Lung (tissue), 12 donors: ENCODE measurements around the gene ULK4. TPM values are rescaled to one million over a fixed set of nuclear protein-coding genes. Genes with fewer than 3 reads are reported as not detected.

Experiments
- ATAC-seq: fragments of 200-7000 bp; cut with Tn5 transposase; one replicate; pipeline ENCODE4 v1.9.1; 2020; ENCODE audit warnings: moderate number of reproducible peaks; ENCODE audit not compliant: insufficient read depth, low FRiP score
- DNase-seq, 3 donors: peaks; one replicate each; pipeline ENCODE4 v3.0.0-alpha.2; 2013 to 2017
- H3K27ac ChIP-seq, 2 donors: one replicate each; pipeline ENCODE4 v1.5.1; 2013; ENCODE audit warnings: mild to moderate bottlenecking in 2 of 2, moderate library complexity in 2 of 2, control low read depth in 1 of 2, inconsistent platforms in 1 of 2, low read depth in 1 of 2, low read length in 1 of 2
- H3K27me3 ChIP-seq, 3 donors: one replicate each; pipeline ENCODE4 v1.5.1; 2013; ENCODE audit warnings: low read length in 2 of 3; ENCODE audit not compliant: control insufficient read depth in 3 of 3, insufficient read depth in 3 of 3
- H3K36me3 ChIP-seq, 4 donors: one replicate each; pipeline ENCODE4 v1.5.1; 2013; ENCODE audit warnings: low read length in 4 of 4, mild to moderate bottlenecking in 1 of 4, moderate library complexity in 1 of 4; ENCODE audit not compliant: control insufficient read depth in 4 of 4, insufficient read depth in 4 of 4
- H3K4me1 ChIP-seq, 5 donors: one replicate each; pipeline ENCODE4 v1.5.1; 2013; ENCODE audit warnings: low read length in 5 of 5, mild to moderate bottlenecking in 2 of 5, moderate library complexity in 1 of 5; ENCODE audit not compliant: control insufficient read depth in 5 of 5, insufficient read depth in 5 of 5
- H3K4me3 ChIP-seq: one replicate; pipeline ENCODE4 v1.5.1; 2013; ENCODE audit warnings: mild to moderate bottlenecking, control low read depth, moderate library complexity
- H3K9ac ChIP-seq, 2 donors: one replicate each; pipeline ENCODE4 v1.5.1; 2013; ENCODE audit warnings: low read length in 2 of 2, control low read depth in 1 of 2; ENCODE audit not compliant: insufficient read depth in 1 of 2
- H3K9me3 ChIP-seq, 4 donors: one replicate each; pipeline ENCODE4 v1.5.1; 2013; ENCODE audit warnings: low read length in 3 of 4, mild to moderate bottlenecking in 1 of 4, moderate library complexity in 1 of 4; ENCODE audit not compliant: control insufficient read depth in 4 of 4, insufficient read depth in 3 of 4
- WGBS, 2 donors: extraction: QIAGEN DNeasy Blood & Tissue Kit; methylation state at CpG; one replicate each; pipeline ENCODE4 v1.1.7; 2013; 5-methylcytosine and 5-hydroxymethylcytosine counted together
- polyA plus RNA-seq, 2 donors: library from polyadenylated mRNA; stranded (reverse); fragments of 200-250 nt; gene quantifications; one replicate each; pipeline ENCODE4 v1.2.1, GENCODE V29; 2013
- total RNA-seq, 2 donors: library from RNA; depleted of rRNA in 1 of 2; stranded (reverse); fragments of >200 nt in 1 of 2; gene quantifications; one replicate each; pipeline ENCODE4 v1.2.1, GENCODE V29; 2014 to 2021
- TF ChIP-seq, protein P1 (sequence below): IDR thresholded peaks from 2 replicates; pipeline ENCODE4 v1.5.1; 2012; ENCODE audit warnings: mild to moderate bottlenecking; ENCODE audit errors: control extremely low read depth, extremely low read depth
- donor health status: control.
- donor health status: control.
- donor health status: Bipolar disorder and iron deficiency.
- donor health status: healthy.
- donor health status: DM: yes; HTN: yes; CAD: no.

ULK4 gene
- total and polyA plus RNA-seq, 4 donors: 2.8 to 56.0 (median 12.6) TPM

DNA sequence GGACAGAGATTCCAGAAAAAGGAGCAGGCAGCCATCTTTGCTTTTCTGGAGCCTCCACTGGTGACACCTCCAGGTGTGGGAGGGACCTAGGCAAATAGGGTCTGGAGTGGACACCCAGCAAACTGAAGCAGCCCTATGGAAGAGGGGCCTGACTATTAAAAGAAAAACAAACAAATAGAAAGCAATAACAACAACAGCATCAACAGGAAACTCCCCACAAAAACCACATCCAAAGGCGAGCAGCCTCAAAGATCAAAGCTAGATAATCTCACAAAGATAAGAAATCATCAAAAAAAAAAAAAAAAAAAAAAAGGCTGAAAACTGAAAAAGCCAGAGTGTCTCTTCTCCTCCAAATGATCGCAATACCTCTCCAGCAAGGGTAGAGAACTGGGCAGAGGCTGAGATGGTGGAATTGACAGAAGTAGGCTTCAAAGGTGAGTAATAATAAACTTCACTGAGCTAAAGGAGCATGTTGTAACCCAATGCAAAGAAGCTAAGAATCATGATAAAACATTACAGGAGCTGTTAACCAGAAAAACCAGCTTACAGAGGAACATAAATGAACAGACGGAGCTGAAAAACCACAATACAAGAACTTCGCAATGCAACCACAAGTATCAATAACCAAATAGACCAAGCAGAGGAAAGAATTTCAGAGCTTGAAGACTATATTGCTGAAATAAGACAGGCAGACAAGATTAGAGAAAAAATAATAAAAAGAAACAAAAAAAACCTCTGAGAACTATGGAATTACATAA, 537.2 kb downstream of the ULK4 start:
- H3K4me3 ChIP-seq: no peak overlapping the region
- DNase-seq (no peak), ATAC-seq (no peak)
- H3K27me3 ChIP-seq: no peaks in the 10 kb centered on the region
- no peaks in the 10 kb centered on the region for H3K36me3 ChIP-seq
- no peak overlapping the region for H3K9ac ChIP-seq
- WGBS, 2 donors: 74 to 81% methylated on average over 4 of the region's 4 CpGs
- no peaks in the 10 kb centered on the region for H3K4me1 ChIP-seq
- TF ChIP-seq, protein P1, sequence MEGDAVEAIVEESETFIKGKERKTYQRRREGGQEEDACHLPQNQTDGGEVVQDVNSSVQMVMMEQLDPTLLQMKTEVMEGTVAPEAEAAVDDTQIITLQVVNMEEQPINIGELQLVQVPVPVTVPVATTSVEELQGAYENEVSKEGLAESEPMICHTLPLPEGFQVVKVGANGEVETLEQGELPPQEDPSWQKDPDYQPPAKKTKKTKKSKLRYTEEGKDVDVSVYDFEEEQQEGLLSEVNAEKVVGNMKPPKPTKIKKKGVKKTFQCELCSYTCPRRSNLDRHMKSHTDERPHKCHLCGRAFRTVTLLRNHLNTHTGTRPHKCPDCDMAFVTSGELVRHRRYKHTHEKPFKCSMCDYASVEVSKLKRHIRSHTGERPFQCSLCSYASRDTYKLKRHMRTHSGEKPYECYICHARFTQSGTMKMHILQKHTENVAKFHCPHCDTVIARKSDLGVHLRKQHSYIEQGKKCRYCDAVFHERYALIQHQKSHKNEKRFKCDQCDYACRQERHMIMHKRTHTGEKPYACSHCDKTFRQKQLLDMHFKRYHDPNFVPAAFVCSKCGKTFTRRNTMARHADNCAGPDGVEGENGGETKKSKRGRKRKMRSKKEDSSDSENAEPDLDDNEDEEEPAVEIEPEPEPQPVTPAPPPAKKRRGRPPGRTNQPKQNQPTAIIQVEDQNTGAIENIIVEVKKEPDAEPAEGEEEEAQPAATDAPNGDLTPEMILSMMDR: no peak
- peaks cover 0 to 2% (median 0%) of the 10 kb centered on the region in 4 donors for H3K9me3 ChIP-seq
- no peak overlapping the region for H3K27ac ChIP-seq

DNA sequence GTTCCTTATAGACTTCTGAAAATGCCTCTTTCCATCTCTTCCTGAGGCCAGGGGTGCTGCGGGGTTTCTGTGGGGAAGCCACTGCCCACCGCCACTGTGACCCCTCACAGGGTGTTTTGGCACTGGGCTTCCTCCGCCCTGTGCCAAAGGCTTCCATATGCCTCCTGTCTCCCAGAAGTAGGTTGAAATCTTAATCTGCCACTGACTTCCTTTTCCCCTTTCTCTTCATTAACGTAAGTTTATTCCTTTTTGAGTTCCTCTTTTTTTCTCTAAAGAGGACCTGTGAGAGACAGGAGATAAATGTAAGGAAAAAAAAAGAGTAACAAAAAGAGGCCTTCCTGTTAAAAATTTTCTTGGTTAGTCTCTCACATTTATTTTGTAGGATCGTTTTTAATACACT, 542.1 kb downstream of the ULK4 start:
- ATAC-seq: no peak
- no peaks in the 10 kb centered on the region for H3K27me3 ChIP-seq
- H3K4me3 ChIP-seq: no peak overlapping the region
- H3K9me3 ChIP-seq: no peaks in the 10 kb centered on the region
- WGBS, 2 donors: 31 to 59% methylated on average over 5 of the region's 5 CpGs
- no peak overlapping the region for H3K9ac ChIP-seq
- TF ChIP-seq, protein P1: no peak
- H3K36me3 ChIP-seq: no peaks in the 10 kb centered on the region
- no peak for DNase-seq
- no peaks in the 10 kb centered on the region for H3K4me1 ChIP-seq
- no peak overlapping the region for H3K27ac ChIP-seq

DNA sequence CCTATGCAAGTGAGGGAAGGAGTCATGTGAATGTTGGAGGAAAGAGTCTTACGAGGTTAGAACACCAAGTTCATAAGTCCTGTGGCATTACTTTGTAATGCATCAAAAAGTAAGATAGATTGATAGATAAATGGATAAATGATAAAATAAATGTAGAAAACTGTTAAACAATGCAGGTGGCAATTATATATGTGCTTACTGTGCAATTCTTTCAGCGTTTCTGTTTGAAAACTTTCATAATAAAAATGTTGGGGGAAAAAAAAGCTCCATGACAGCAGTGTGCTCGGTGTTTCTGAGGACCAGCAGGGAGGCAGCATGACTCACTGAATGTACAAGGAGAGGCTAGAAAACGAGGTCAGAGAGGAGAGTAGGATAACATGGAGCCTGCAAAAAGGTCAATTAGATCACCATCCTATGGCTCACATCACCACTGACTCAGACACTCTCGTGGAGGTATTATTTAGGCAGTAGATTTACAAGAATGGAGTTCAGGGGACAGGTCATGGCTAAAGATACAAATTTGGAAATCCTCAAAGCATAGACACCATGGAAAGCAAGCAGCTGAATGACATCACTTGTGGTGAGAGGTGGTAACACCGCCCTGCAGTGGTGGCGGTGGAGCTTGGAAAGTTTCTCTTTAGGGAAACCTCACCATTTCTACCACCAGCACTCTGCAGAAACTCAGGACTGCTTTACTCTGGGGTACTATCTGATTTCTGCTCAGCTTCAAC, 542.8 kb downstream of the ULK4 start:
- Histone ChIP-seq H3K4me3 (no peak overlapping the region), H3K27ac (no peak overlapping the region), H3K36me3 (no peaks in the 10 kb centered on the region), H3K9me3 (no peaks in the 10 kb centered on the region), H3K4me1 (no peaks in the 10 kb centered on the region), H3K27me3 (no peaks in the 10 kb centered on the region), H3K9ac (no peak overlapping the region)
- DNase-seq: no peak
- ATAC-seq: no peak
- WGBS, 2 donors: 57 to 73% methylated on average over 7 of the region's 7 CpGs
- TF ChIP-seq, protein P1: no peak
